Esophagus squamous epithelium (tissue), 5 donors: ENCODE measurements around the gene APLF. TPM values are rescaled to one million over a fixed set of nuclear protein-coding genes. Genes with fewer than 3 reads are reported as not detected.

ENCODE experiments used
- DNase-seq: peaks from one replicate; lab custom pipeline; 2025; lab: John Stamatoyannopoulos, UW
- H3K27ac ChIP-seq, 4 donors: fragments of 200-600 bp; sonication (generic); one replicate each; pipeline ENCODE4 v1.5.1; 2016 to 2019; ENCODE audit warnings: mild to moderate bottlenecking in 1 of 4
- H3K27me3 ChIP-seq, 4 donors: fragments of 200-600 bp; sonication (generic); 1 replicate in 3 of 4; 2 replicates in 1 of 4; pipeline versions ENCODE4 v1.5.1 to v1.6.0; 2017 to 2021; ENCODE audit warnings: antibody characterized with exemption in 1 of 4
- H3K36me3 ChIP-seq, 3 donors: fragments of 200-600 bp; sonication (generic); one replicate each; pipeline ENCODE4 v1.5.1; 2016 to 2019
- H3K4me1 ChIP-seq, 3 donors: fragments of 200-600 bp; sonication (generic); one replicate each; pipeline ENCODE4 v1.5.1; 2017 to 2019
- H3K4me3 ChIP-seq, 4 donors: fragments of 200-600 bp; sonication (generic); 1 replicate in 3 of 4; 2 replicates in 1 of 4; pipeline ENCODE4 v1.5.1; 2016 to 2019; ENCODE audit warnings: mild to moderate bottlenecking in 2 of 4, moderate library complexity in 1 of 4
- H3K9me3 ChIP-seq, 3 donors: fragments of 200-600 bp; sonication (generic); one replicate each; pipeline ENCODE4 v1.5.1; 2016 to 2019
- CTCF ChIP-seq, 6 experiments: fragments of 450-650 bp in 4 of 6; fragments of 200-600 bp in 2 of 6; sonication (generic) in 2 of 6; IDR thresholded peaks; one replicate each; pipeline ENCODE4 v1.5.1; 2016 to 2019; ENCODE audit warnings: antibody characterized with exemption in 6 of 6, mild to moderate bottlenecking in 4 of 6, moderate library complexity in 4 of 6
- POLR2A ChIP-seq, 4 donors: fragments of 450-650 bp; IDR thresholded peaks; one replicate each; pipeline ENCODE4 v1.6.1; 2017; ENCODE audit warnings: antibody characterized with exemption in 4 of 4, mild to moderate bottlenecking in 4 of 4, moderate library complexity in 3 of 4
- WGBS, 2 donors: methylation state at CpG; one replicate each; pipeline ENCODE4 v1.1.5; 2018; 5-methylcytosine and 5-hydroxymethylcytosine counted together
- intact Hi-C: fragments of 100-400 bp; cut with DNase I; formaldehyde crosslinking; loops from one replicate; pipeline ENCODE4 v1.15.0; 2022
- total RNA-seq, 4 donors: library from RNA; depleted of rRNA; stranded (reverse); fragments of >200 nt; gene quantifications; one replicate each; pipeline ENCODE4 v1.1.0, GENCODE V29; 2016
- donor health status: DM: yes; HTN: yes; CAD: no.

Gene APLF
- total RNA-seq, 4 donors from 2014 or later, result 3.2 to 9.5 (median 4.7) TPM

GRCh38 chr2:68428126-68428525 lies 39.3 kb upstream of the APLF start:
- 31 to 50% methylated on average over 4 of the region's 4 CpGs for WGBS, 2 donors
- Histone ChIP-seq H3K36me3 (no peaks in the 10 kb centered on the region), H3K27me3 (no peaks in the 10 kb centered on the region), H3K4me1 (peaks cover 0 to 46% (median 20%) of the 10 kb centered on the region in 3 donors), H3K4me3 (no peak overlapping the region), H3K27ac (no peak overlapping the region), H3K9me3 (no peaks in the 10 kb centered on the region)
- intact Hi-C loops, result no loop called here
- no peak for DNase-seq
- no peak for TF ChIP-seq POLR2A (IDR thresholded peaks at IDR 0.05)
- TF ChIP-seq CTCF (IDR thresholded peaks at IDR 0.05), result no peak

GRCh38 chr2:68428746-68429145 lies 38.6 kb upstream of the APLF start:
- no peak for DNase-seq
- Histone ChIP-seq H3K9me3 (no peaks in the 10 kb centered on the region), H3K27ac (no peak overlapping the region), H3K27me3 (no peaks in the 10 kb centered on the region), H3K4me3 (no peak overlapping the region), H3K36me3 (no peaks in the 10 kb centered on the region), H3K4me1 (peaks cover 0 to 52% (median 24%) of the 10 kb centered on the region in 3 donors)
- TF ChIP-seq POLR2A (IDR thresholded peaks at IDR 0.05) (no peak), CTCF (IDR thresholded peaks at IDR 0.05) (no peak)
- WGBS, 2 donors, result 53 to 60% methylated on average over 1 of the region's 1 CpG
- intact Hi-C loops, result no loop called here

- WGBS, 2 donors, result 65 to 75% methylated on average over 7 of the region's 7 CpGs
- Histone ChIP-seq H3K9me3 (no peaks in the 10 kb centered on the region), H3K4me1 (peaks cover 0 to 53% (median 24%) of the 10 kb centered on the region in 3 donors), H3K27me3 (no peaks in the 10 kb centered on the region), H3K27ac (no peak overlapping the region), H3K4me3 (no peak overlapping the region), H3K36me3 (no peaks in the 10 kb centered on the region)
- no peak for DNase-seq
- TF ChIP-seq POLR2A (IDR thresholded peaks at IDR 0.05) (no peak), CTCF (IDR thresholded peaks at IDR 0.05) (no peak)
- intact Hi-C loops, result no loop called here
Observed at GRCh38 chr2:68429311-68429826, 38.0 kb upstream of the APLF start.

- H3K36me3 ChIP-seq, result no peaks in the 10 kb centered on the region
- 55 to 73% methylated on average over 5 to 6 of the region's 8 CpGs for WGBS, 2 donors
- peaks cover 0 to 69% (median 30%) of the 10 kb centered on the region in 3 donors for H3K4me1 ChIP-seq
- TF ChIP-seq CTCF (IDR thresholded peaks at IDR 0.05), result no peak
- TF ChIP-seq POLR2A (IDR thresholded peaks at IDR 0.05), result no peak
- no peaks in the 10 kb centered on the region for H3K27me3 ChIP-seq
- no peak overlapping the region for H3K27ac ChIP-seq
- intact Hi-C loops, result no loop called here
- no peak for DNase-seq
- H3K4me3 ChIP-seq, result no peak overlapping the region
- no peaks in the 10 kb centered on the region for H3K9me3 ChIP-seq
Observed at GRCh38 chr2:68431316-68431972, 35.9 kb upstream of the APLF start.
